ENCODE results near the gene DNAJC30. TPM values are rescaled to one million over a fixed set of nuclear protein-coding genes. Genes with fewer than 3 reads are reported as not detected.
"Not testable (repeated sequence)": the region's sequence is repeated elsewhere in the genome, so short reads cannot be mapped to it uniquely, and the experiment has no call there.

Gene DNAJC30
- total RNA-seq, 4 donors from 2014 or later: 4.4 to 4.9 (median 4.8) TPM

DNA sequence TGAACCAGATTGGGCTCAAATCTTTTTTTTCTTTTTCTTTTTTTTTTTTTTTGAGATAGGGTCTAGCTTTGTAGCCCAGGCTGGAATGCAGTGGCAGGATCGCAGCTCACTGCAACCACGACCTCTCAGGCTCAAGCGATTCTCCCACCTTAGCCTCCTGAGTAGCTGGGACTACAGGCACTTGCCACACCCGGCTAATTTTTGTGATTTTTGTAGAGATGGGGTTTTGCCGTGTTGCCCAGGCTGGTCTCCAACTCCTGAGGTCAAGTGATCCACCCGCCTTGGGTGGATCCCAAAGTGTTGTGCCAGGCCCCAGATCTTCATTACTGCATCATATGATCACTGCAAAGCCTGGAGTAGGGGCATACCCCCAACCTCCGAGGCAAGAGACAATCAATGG lies 2.8 kb downstream of the DNAJC30 start:
- no peak for DNase-seq (ENCODE audit: low spot score in 2 of 2)

DNA sequence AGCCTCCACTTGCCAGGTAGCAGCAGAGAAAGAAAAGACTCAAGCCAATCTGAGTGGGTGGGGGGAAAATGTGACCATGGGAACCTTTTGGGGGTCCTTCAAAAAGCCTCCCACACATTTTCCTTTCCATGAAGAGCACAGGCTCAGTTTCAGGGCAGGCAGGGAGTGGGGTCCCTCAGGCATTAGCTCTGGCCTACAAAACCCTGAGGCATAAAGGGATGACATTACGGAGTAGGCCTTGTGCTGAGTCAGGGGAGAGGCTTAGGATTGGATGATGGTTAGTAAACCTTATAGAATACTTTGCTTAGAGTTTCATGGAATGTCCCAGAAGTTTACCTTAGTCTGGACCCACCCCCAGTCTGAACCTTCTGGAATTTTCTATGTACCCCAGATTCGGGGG lies 3.5 kb downstream of the DNAJC30 start:
- Histone ChIP-seq H3K27me3 (no peaks in the 10 kb centered on the region), H3K9me3 (no peaks in the 10 kb centered on the region), H3K4me3 (no peak overlapping the region), H3K36me3 (peaks cover 23% of the 10 kb centered on the region), H3K4me1 (peaks cover 39% of the 10 kb centered on the region), H3K27ac (no peak overlapping the region)
- 74% methylated on average over 2 of the region's 2 CpGs for WGBS
- DNase-seq (ENCODE audit: low spot score in 2 of 2): no peak
- TF ChIP-seq EP300 (IDR thresholded peaks at IDR 0.05): no peak
- TF ChIP-seq, protein P1, sequence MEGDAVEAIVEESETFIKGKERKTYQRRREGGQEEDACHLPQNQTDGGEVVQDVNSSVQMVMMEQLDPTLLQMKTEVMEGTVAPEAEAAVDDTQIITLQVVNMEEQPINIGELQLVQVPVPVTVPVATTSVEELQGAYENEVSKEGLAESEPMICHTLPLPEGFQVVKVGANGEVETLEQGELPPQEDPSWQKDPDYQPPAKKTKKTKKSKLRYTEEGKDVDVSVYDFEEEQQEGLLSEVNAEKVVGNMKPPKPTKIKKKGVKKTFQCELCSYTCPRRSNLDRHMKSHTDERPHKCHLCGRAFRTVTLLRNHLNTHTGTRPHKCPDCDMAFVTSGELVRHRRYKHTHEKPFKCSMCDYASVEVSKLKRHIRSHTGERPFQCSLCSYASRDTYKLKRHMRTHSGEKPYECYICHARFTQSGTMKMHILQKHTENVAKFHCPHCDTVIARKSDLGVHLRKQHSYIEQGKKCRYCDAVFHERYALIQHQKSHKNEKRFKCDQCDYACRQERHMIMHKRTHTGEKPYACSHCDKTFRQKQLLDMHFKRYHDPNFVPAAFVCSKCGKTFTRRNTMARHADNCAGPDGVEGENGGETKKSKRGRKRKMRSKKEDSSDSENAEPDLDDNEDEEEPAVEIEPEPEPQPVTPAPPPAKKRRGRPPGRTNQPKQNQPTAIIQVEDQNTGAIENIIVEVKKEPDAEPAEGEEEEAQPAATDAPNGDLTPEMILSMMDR (IDR thresholded peaks at IDR 0.05): no peak
- no peak for TF ChIP-seq POLR2AphosphoS5 (IDR thresholded peaks at IDR 0.05)
- no peak for TF ChIP-seq POLR2A (IDR thresholded peaks at IDR 0.05)

More for the DNA sequence above, 2.8 kb downstream of the DNAJC30 start:
- H3K4me3 ChIP-seq: no peak overlapping the region
- WGBS: 79% methylated on average over 7 of the region's 7 CpGs
- no peak for TF ChIP-seq POLR2AphosphoS5 (IDR thresholded peaks at IDR 0.05)
- no peak for TF ChIP-seq POLR2A (IDR thresholded peaks at IDR 0.05)
- no peak for TF ChIP-seq EP300 (IDR thresholded peaks at IDR 0.05)
- TF ChIP-seq, protein P1 (IDR thresholded peaks at IDR 0.05): no peak
- no peaks in the 10 kb centered on the region for H3K9me3 ChIP-seq
- no peak overlapping the region for H3K27ac ChIP-seq
- H3K4me1 ChIP-seq: peaks cover 39% of the 10 kb centered on the region
- no peaks in the 10 kb centered on the region for H3K27me3 ChIP-seq
- peaks cover 23% of the 10 kb centered on the region for H3K36me3 ChIP-seq

DNA sequence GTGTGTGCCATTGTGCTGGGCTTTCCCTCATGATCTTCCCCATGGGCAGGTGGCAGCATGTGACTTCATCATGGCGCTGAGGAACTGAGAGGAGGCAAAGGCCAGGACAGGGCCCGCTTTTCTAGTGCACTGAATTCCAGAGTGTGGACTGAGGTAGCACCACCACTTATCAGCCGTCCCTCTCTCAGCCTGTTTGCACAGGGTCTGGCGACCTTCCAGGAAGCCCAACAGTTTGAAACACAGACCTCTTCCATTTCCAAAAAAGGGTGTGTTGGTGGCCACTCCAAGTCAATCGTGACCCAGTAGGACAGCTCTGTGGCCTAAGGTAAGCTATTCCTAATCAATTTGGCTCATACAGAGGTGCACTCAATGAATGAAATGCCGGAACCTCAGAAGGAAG lies 4.4 kb downstream of the DNAJC30 start:
- peaks cover 23% of the 10 kb centered on the region for H3K36me3 ChIP-seq
- H3K9me3 ChIP-seq: no peaks in the 10 kb centered on the region
- DNase-seq (ENCODE audit: low spot score in 2 of 2): no peak
- TF ChIP-seq POLR2AphosphoS5 (IDR thresholded peaks at IDR 0.05) (no peak), POLR2A (IDR thresholded peaks at IDR 0.05) (no peak), EP300 (IDR thresholded peaks at IDR 0.05) (no peak)
- TF ChIP-seq, protein P1 (IDR thresholded peaks at IDR 0.05): no peak
- peaks cover 31% of the 10 kb centered on the region for H3K4me1 ChIP-seq
- WGBS: 96% methylated on average over 4 of the region's 6 CpGs
- H3K4me3 ChIP-seq: no peak overlapping the region
- no peaks in the 10 kb centered on the region for H3K27me3 ChIP-seq
- H3K27ac ChIP-seq: no peak overlapping the region

DNA sequence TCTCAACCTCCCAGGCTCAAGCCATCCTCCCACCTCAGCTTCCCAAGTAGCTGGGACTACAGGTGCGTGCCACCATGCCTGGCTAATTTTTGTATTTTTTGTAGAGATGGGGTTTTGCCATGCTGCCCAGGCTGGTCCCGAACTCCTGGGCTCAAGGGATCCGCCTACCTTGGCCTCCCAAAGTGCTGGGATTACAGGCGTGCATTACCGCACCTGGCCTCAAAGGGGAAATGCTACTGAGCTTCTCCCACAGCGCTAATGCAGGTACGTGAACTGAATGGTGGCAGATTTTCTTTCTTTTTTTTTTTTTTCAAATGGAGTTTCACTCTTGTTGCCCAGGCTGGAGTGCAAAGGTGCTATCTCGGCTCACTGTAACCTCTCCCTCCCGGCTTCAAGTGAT lies 7.2 kb downstream of the DNAJC30 start:
- Histone ChIP-seq H3K36me3 (peaks cover 23% of the 10 kb centered on the region), H3K4me1 (peaks cover 12% of the 10 kb centered on the region)
- DNase-seq (ENCODE audit: low spot score in 2 of 2); H3K27me3 ChIP-seq; H3K9me3 ChIP-seq; H3K27ac ChIP-seq; H3K4me3 ChIP-seq: not testable (repeated sequence)
- WGBS: 76% methylated on average over 8 of the region's 9 CpGs

DNA sequence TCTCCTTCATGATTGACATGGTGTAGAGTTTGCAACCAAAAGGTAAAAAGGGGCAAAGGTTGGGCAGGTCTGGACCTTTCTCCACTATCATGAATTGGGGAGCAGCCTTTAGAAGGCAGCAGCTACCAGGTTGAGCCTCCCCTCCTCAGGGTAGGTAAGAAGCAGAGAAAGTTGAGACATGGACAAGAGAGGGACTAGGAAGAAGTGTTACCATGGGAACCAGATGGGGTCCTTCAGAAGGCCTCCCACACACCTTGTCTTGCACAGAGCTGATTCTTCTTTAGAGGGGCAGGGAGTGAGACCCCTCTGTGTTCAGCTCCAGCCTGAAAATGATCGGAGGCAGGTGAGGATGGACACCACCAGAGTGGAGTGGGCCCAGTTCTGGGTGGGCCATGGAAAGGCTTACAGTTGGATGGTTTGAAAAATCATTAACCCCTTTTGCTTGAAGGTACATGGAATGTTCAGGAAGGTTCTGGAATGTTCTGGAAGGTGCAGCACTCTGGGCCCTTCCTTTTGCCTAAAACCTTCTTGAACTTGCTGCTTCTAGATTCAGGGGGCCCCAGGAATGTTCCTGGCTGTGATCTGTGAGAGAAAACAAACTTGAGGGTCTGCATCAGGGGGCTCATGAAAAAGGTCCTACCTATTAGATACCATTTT lies 8.7 kb downstream of the DNAJC30 start:
- Histone ChIP-seq H3K27me3 (no peaks in the 10 kb centered on the region), H3K4me1 (no peaks in the 10 kb centered on the region), H3K27ac (no peak overlapping the region), H3K4me3 (no peak overlapping the region), H3K9me3 (no peaks in the 10 kb centered on the region), H3K36me3 (peaks cover 20% of the 10 kb centered on the region)
- TF ChIP-seq, protein P1 (IDR thresholded peaks at IDR 0.05): no peak
- TF ChIP-seq EP300 (IDR thresholded peaks at IDR 0.05) (no peak), POLR2A (IDR thresholded peaks at IDR 0.05) (no peak), POLR2AphosphoS5 (IDR thresholded peaks at IDR 0.05) (no peak)
- 83% methylated on average over 1 of the region's 1 CpG for WGBS
- no peak for DNase-seq (ENCODE audit: low spot score in 2 of 2)

Measured in suprapubic skin (tissue), 4 donors.